ENCODE data around the gene HINFP.
"Not testable (repeated sequence)": the region's sequence is repeated elsewhere in the genome, so short reads cannot be mapped to it uniquely, and the experiment has no call there.

Gene HINFP

DNA sequence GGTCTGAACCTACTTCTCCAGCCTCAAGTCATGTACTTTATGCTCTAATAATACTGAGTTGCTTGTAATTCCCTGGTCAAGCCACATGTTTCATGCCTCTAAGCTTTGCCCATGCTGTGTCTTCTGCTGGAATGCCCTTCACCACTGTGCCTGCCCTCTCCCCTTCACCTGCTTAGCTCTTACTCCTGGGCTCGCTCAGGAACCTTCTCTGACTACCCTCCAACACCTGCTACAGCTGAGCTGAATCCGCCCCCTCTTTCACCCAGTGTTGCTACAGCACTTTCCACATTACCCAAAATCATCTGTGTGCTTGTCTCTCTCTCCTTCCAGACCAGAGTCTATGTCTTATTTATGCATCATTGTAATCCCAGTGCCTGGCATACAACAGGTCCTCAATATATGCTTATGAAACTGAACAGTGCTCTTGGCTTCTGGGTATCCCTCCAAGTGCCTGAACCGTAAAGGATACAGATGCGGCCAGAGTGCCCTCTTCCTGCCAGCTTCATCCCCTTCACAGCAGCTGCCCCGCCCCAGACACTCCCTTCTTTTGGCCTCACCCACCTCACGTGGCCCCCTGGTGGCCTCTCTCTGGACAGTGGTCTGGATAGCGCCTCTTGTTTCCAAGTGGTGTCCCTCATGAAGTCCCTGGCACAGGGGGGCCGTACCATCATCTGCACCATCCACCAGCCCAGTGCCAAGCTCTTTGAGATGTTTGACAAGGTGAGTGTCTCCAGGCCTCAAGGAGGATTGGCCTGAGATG lies 34.5 kb downstream of the HINFP start:
- DNase-seq (ENCODE audit: low read depth in 3 of 3) = no peak

DNA sequence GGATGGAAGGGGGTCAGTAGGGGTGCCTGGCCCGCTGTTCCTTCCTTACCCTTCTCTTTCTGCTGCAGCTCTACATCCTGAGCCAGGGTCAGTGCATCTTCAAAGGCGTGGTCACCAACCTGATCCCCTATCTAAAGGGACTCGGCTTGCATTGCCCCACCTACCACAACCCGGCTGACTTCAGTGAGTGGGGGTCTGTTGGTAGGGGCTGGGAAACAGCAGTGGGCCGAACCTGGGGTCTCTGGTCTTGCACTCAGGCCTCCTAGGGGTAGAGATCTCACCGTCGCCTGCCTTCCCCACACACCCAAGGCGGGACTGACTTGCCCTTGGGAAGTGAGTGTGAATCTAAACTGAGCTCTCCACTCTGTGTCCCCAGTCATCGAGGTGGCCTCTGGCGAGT lies 35.1 kb downstream of the HINFP start:
- no peak for DNase-seq (ENCODE audit: low read depth in 3 of 3)

DNA sequence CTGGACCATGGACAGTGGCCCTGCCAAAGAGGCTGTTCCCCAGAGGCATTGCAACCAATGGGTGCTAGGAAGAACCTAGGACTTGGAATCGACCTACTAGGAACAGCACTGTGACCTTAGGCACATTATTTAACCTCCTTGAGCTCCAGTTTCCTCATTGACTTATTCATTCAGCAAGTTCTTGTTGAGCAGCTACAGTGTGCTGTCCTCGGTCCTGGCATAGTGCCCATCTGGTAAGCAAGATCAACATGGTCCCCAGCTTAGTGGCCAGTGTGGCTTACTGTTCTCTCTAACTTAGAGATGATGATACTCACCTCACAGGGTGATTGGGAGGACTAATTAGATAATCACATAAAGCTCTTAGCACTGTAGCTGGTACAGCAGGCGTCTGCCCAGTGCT lies 35.7 kb downstream of the HINFP start:
- no peak for DNase-seq (ENCODE audit: low read depth in 3 of 3)

DNA sequence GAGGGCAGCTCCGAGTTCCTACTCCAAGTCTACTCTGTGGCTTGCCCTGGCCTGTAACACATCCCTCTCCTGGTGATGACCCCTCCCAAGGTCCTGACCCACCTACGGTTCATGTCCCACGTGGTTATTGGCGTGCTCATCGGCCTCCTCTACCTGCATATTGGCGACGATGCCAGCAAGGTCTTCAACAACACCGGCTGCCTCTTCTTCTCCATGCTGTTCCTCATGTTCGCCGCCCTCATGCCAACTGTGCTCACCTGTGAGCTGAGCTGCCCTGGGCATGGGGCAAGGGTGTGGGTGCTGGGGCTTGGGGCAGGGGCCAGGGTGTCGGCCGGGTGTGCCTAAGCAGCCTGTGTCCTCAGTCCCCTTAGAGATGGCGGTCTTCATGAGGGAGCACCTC lies 37.1 kb downstream of the HINFP start:
- no peak for DNase-seq (ENCODE audit: low read depth in 3 of 3)

DNA sequence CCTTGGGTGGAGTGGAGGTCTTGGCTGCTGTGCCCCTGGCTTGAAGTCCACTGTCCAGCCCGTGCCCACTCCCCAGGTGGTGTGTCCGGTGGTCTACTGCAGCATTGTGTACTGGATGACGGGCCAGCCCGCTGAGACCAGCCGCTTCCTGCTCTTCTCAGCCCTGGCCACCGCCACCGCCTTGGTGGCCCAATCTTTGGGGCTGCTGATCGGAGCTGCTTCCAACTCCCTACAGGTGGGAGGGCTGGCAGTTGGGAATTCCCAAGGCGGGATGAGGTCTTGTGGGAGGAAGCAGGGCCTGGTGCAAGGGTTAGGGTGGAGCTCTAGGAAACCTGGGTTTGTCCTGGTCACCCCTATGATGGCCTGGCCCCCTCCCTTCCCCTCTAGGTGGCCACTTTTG lies 38.8 kb downstream of the HINFP start:
- DNase-seq (ENCODE audit: low read depth in 3 of 3) = no peak

DNA sequence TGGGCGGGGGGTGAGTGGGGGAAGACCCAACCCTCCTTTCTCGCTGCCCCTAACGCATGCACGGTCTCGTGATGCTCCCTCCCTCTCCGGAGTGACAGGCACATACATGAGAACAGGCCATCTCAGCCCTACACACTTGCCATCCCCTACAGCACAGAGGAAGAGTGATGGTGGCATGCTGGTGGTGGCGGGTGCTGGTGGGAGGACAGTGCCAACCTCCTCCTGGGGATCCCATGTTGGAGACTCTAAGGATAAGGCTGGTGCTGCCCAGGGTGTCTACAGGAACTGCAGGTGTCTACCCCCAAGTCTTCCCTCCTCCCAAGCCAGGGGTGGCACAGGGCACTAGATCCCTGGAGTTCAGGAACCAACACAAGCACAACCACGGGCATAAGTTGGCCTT lies 40.5 kb downstream of the HINFP start:
- DNase-seq (ENCODE audit: low read depth in 3 of 3) = no peak

DNA sequence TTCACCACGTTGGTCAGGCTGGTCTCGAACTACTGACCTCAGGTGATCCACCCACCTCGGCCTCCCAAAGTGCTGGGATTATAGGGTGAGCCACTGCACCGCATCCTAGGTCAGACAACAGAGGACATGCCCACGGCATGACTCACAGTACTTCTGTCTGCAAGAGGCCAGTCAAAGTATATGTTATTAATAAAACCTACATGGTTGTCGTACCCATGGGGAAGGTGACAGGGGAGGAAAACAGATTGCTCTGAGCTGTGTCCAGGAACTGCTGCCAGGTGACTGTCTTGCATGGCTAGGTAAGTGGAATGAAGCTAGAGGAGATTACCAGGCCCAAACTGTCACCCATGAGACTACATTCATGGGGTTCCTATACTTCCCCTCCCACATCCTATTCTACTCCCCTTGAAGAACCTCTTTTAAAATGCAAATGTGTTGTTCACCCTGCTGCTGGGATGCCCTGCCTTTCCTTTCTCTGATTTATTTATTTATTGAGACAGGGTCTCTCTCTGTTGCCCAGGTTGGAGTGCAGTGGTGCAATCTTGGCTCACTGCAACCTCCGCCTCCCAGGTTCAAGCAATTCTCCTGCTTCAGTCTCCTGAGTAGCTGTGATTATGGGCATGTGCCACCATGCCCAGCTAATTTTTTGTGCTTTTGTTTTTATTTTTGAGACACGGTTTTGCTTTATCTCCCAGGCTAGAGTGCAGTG lies 45.1 kb downstream of the HINFP start:
- no peak for DNase-seq (ENCODE audit: low read depth in 3 of 3)

DNA sequence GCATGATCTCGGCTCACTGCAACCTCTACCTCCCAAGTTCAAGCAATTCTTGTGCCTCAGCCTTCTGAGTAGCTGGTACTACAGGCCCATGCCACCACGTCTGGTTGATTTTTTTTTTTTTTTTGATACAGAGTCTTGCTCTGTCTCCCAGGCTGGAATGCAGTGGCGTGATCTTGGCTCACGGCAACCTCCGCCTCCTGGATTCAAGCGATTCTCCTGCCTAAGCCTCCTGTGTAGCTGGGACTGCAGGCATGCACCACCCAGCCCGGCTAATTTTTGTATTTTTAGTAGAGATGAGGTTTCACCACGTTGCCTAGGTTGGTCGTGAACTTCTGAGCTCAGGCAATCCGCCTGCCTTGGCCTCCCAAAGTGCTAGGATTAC lies 45.7 kb downstream of the HINFP start:
- DNase-seq (ENCODE audit: low read depth in 3 of 3) = not testable (repeated sequence)

DNA sequence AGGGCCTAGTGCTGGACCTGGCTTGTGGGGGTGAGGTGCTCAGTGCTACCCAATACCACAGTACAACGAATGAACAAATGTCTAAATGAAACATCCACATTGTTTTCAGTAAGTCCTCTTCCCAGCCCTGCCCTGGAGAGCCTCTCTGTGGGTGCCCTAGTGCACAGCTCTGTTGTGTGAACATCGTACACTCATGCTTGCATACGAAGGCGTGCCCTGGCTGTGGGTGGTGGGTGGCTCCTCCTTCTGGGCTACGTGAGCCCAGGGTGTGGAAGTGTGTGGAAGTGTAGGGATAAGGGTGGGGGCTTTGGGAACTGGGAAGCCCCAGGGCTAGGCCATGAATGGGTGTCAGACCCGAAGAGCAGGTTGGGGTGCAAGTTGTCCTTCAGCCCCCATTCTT lies 46.6 kb downstream of the HINFP start:
- DNase-seq (ENCODE audit: low read depth in 3 of 3) = no peak

DNA sequence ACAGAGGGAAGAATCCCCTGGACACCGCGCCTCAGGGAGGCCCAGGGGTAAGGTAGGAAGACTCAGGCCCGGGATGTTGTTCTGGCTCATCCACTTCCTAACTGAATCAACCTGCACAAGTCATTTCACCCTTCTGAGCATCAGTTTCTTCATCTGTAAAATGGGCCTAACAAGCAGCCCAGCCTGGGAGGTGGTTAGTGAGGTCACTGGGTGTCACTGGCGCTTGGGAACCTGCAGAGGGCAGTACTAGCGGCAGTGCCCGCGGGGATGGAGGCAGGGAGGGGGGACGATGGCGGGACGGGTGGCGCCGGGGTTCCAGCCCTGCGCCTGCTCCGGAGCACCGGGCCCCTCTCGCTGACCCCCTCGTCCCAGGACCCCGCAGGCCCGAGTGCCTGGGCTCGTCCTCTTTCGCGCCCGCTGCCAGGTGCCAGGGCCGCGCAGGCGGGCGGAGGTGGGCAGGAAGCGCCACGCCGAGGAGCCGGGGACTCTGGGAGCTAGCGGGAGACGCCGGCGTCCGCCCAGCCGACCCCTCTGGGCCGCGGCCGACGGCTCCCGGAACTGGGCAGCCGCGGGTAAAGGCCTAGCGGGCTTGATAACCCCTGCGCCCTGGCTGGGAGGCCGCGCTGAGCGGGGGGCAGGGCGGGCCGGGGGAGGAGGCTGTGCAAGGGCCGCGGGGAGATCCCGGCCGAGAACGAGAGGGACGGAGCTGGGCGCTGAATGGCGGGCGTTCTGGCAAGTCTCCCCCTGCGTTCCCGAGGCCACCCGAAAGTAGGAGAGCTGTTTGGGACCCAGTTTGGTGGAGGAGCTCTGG lies 47.3 kb downstream of the HINFP start, which contains the start of gene NLRX1:
TSS of gene NLRX1 (plus strand) at position 255 of the 811 bp plus-strand sequence. CDS start 2,679 bp downstream, outside the sequence.
- peak; percentile 79 to 85 (median 79) for DNase-seq (ENCODE audit: low read depth in 3 of 3)

DNA sequence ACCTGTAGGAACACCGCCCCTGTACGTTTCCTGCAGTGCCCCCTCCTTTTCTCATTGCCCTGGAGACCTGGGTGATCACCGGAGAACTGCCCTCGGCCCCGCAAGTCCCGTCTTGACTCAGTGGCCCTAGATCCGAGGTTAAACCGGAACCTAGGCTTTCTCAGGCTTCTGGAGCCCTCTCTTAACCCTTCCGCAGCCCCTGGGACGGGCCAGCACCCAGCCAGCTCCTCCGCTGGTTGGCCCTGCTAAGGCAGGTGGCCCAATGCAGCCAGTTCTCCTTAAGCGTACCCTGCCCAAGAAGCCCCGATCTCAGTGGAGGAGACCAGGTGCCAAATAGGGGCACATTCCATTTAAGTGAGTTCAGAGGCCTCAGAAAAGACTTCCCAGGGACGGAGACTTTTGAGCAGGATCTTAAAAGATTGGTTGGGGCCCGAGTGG lies 47.9 kb downstream of the HINFP start:
- DNase-seq (ENCODE audit: low read depth in 3 of 3) = peak in 2 of 3 donors; percentile 20 to 40

DNA sequence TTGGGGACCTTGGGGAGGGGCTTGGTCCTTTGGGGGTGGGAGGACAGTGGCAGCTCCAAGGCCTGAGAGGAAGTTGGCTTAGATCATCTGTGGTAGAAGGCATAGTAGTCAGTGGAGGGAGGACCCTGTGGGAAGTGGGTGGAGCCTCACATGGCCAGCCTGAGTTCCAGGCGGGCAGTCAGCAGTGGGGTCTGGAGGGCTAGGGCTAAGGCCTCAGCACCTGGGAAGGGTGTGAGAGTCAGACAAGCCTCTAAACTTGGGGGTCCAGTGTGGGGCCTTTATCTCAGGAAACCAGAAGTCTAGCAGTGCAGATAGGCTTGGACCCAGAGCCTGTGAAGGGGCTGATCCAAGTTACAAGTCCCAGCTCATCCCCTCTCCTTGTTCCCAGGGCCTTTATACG lies 51.1 kb downstream of the HINFP start:
- DNase-seq (ENCODE audit: low read depth in 3 of 3) = no peak

DNA sequence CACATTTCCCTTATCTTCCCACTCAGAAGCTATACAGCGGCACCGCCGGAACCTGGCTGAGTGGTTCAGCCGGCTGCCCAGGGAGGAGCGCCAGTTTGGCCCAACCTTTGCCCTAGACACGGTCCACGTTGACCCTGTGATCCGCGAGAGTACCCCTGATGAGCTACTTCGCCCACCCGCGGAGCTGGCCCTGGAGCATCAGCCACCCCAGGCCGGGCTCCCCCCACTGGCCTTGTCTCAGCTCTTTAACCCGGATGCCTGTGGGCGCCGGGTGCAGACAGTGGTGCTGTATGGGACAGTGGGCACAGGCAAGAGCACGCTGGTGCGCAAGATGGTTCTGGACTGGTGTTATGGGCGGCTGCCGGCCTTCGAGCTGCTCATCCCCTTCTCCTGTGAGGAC lies 52.1 kb downstream of the HINFP start:
- no peak for DNase-seq (ENCODE audit: low read depth in 3 of 3)

DNA sequence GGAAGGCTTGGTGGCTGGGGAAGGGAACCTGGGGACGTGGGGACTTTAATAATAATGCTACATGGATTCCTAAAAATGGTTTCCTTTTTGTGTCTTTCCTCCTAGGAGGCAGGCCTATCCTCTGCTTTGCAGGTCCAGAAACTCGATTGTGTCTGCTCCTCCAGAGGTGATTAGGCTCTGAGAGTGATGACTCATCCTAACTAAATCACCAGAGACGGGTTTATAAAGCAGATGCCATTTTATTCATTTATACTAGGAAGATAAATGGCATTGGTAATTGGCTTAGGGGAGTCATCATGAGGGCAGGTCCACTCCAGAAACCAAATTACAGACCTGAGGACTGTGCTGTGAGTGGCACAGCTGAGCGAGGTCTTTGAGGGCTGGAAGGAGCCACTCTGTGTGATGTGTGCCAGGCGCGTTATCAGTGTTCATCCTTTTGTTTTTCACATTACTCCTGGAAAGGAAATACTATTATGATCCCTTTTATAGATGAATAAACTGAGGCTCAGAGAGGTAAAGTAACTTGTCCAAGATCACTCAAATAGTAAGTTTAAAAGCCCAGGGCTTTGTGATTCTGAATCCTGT lies 54.2 kb downstream of the HINFP start:
- no peak for DNase-seq (ENCODE audit: low read depth in 3 of 3)

DNA sequence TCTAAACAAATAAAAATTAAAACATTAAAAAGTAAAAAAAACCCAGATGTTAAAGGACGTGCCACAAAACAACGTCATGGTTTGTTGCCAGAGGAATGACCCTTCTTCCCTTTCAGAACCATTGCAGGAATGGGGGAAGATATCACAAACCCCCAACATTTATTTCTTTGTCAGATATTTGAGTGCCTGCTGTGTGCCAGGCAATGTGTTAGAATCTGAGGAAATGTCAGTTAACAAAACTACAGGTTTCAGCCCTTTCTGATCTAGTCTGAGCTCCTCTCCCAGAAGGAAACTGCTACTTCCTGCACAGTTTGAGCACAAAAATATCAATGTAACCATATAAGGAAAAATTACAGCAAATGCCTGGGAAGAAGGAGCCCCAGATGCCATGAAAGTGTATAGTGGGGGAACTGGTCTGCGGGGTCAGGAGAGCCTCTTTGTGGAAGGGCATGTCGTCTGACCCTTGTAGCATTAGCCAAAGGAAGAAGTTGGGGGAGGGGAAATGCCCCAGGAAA lies 56.8 kb downstream of the HINFP start:
- no peak for DNase-seq (ENCODE audit: low read depth in 3 of 3)

DNA sequence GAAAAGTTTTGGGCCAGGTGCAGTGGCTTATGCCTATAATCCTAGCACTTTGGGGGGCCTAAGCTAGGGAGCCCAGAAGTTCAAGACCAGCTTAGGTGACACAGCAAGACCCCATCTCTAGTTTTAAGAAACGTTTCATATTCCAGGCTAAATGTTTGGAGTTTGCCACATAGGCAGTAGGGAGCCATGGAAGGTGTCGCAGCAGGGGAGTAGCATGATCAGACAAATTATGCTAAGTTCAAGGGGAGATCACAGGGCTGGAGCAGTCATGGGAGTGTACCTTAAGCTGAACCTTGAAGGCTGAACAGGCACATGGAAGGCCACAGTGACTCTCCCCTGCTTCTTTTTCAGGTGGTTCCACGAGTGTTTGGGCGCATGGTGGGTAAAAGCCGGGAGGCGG lies 58.0 kb downstream of the HINFP start:
- no peak for DNase-seq (ENCODE audit: low read depth in 3 of 3)

DNA sequence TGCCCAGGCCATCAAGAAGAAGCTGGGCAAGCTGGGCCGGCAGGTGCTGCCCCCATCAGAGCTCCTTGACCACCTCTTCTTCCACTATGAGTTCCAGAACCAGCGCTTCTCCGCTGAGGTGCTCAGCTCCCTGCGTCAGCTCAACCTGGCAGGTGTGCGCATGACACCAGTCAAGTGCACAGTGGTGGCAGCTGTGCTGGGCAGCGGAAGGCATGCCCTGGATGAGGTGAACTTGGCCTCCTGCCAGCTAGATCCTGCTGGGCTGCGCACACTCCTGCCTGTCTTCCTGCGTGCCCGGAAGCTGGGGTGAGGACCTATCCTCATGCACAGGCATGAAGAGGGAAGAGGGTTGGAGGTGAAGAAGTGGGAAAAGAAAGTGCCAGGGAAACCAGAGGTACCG lies 58.6 kb downstream of the HINFP start:
- no peak for DNase-seq (ENCODE audit: low read depth in 3 of 3)

DNA sequence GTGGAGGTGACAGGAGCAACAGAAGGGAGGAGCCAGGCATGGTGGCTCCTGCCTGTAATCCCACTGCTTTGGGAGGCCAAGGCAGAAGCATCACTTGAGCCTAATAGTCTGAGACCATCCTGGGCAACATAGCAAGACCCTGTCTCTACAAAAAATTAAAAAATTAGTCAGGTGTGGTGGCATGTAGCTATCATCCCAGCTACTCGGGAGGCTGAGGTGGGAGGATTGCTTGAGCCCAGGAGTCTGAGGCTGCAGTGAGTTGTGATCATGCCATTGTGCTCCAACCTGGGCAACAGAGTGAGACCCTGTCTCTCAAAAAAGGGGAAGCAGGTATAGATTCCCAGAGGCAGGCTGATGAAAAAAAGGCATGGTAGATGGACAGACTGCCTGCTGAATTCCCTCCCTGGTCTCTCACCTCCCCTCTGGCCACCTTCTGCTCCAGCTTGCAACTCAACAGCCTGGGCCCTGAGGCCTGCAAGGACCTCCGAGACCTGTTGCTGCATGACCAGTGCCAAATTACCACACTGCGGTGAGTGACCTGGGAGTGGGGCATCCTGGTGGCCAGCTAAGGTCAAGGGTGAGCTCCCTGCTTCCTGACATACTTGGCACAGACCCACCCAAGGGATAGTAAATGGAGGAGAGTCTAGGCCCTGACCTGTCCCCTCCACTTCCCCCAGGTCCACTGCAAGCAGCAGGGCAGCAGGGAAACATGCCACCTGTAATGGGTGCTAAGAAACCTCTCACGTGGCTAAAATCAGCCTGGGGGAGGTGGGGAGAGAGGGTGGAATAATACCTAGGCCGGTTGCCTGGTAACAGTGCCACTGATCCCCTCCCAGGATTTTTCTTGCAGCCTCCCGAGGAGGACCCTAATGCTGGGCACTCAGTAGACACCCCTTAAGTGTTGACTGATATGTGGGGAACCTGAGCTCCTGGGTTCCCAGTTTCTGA lies 59.6 kb downstream of the HINFP start:
- no peak for DNase-seq (ENCODE audit: low read depth in 3 of 3)

DNA sequence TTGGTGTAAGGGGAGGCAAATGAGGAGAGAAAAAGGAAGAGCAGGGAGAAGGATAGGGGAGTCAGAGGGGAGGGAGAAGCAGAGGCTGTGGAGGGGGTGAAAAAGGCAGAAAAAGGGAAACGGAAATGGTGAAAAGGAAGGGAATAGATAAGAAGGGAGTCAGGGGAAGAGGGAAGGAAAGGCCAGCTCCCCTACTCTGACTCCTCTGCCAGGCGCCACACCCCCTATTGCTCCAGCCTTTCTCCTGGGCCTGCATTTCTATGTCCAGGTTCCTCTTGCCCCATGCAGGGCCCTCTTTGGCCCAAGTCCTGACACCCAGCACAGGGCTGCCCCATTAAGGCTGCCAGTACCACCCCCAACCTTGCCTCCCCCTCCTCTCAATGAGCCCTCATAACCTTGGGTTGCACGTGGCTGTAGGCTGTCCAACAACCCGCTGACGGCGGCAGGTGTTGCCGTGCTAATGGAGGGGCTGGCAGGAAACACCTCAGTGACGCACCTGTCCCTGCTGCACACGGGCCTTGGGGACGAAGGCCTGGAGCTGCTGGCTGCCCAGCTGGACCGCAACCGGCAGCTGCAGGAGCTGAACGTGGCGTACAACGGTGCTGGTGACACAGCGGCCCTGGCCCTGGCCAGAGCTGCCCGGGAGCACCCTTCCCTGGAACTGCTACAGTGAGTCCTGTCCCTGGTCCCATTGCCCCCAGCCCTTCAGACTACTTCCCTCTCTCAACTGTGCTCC lies 60.5 kb downstream of the HINFP start:
- no peak for DNase-seq (ENCODE audit: low read depth in 3 of 3)

DNA sequence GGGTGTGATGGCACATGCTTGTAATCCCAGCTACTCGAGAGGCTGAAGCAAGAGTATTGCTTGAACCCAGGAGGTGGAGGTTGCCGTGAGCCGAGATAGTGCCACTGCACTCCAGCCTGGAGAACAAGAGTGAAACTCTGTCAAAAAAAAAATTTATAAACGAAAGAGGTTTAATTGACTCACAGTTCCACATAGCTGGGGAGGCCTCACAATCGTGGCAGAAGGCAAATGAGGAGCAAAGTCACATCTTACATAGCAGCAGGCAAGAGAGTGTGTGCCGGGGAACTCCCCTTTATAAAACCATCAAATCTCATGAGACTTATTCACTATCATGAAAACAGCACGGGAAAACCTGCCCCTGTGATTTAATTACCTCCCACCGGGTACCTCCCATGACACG lies 63.0 kb downstream of the HINFP start:
- DNase-seq (ENCODE audit: low read depth in 3 of 3) = not testable (repeated sequence)

Data from stimulated activated CD4-positive, alpha-beta T cell treated with anti-CD3 and anti-CD28 coated beads, TNF-alpha, amount 100 ng/mL, for 48 hours (primary cell).